ENCODE data around the gene DOK3.

DOK3 gene

GRCh38 chr5:177526791-177527190 is 17.2 kb upstream of the DOK3 start:
- intact Hi-C loops (cut with DNase I; ENCODE audit: low total_unique reads): no loop called here
- Histone ChIP-seq H3K27ac (no peak overlapping the region), H3K4me3 (no peak overlapping the region), H3K4me1 (no peaks in the 10 kb centered on the region), H3K27me3 (no peaks in the 10 kb centered on the region), H3K9me3 (no peaks in the 10 kb centered on the region), H3K36me3 (peaks cover 60 to 100% (median 86%) of the 10 kb centered on the region in 3 donors)
- no peak for TF ChIP-seq CTCF (IDR thresholded peaks at IDR 0.05)
- no peak for DNase-seq

GRCh38 chr5:177526191-177526590 is 16.6 kb upstream of the DOK3 start:
- intact Hi-C loops (cut with DNase I; ENCODE audit: low total_unique reads): no loop called here
- Histone ChIP-seq H3K9me3 (no peaks in the 10 kb centered on the region), H3K36me3 (peaks cover 61 to 100% (median 86%) of the 10 kb centered on the region in 3 donors), H3K27ac (no peak overlapping the region), H3K4me3 (no peak overlapping the region), H3K4me1 (no peaks in the 10 kb centered on the region), H3K27me3 (no peaks in the 10 kb centered on the region)
- no peak for DNase-seq
- no peak for TF ChIP-seq CTCF (IDR thresholded peaks at IDR 0.05)

- no peak for TF ChIP-seq CTCF (IDR thresholded peaks at IDR 0.05)
Observed at GRCh38 chr5:177524941-177525655, 15.5 kb upstream of the DOK3 start.

GRCh38 chr5:177524539-177524900 is 14.9 kb upstream of the DOK3 start:
- TF ChIP-seq CTCF (IDR thresholded peaks at IDR 0.05): no peak
- intact Hi-C loops (cut with DNase I; ENCODE audit: low total_unique reads): no loop called here

More at GRCh38 chr5:177524941-177525655, 15.5 kb upstream of the DOK3 start:
- Histone ChIP-seq H3K4me1 (no peaks in the 10 kb centered on the region), H3K4me3 (no peak overlapping the region), H3K27me3 (no peaks in the 10 kb centered on the region), H3K36me3 (peaks cover 61 to 100% (median 87%) of the 10 kb centered on the region in 3 donors), H3K27ac (no peak overlapping the region), H3K9me3 (no peaks in the 10 kb centered on the region)
- intact Hi-C loops (cut with DNase I; ENCODE audit: low total_unique reads): no loop called here
- DNase-seq: no peak

GRCh38 chr5:177523711-177524538 is 14.3 kb upstream of the DOK3 start:
- Histone ChIP-seq H3K4me3 (no peak overlapping the region), H3K36me3 (peaks cover 65 to 98% (median 84%) of the 10 kb centered on the region in 3 donors), H3K27ac (no peak overlapping the region), H3K9me3 (no peaks in the 10 kb centered on the region), H3K4me1 (no peaks in the 10 kb centered on the region), H3K27me3 (no peaks in the 10 kb centered on the region)
- TF ChIP-seq CTCF (IDR thresholded peaks at IDR 0.05): no peak
- intact Hi-C loops (cut with DNase I; ENCODE audit: low total_unique reads): no loop called here
- DNase-seq: no peak

More at GRCh38 chr5:177524539-177524900, 14.9 kb upstream of the DOK3 start:
- Histone ChIP-seq H3K9me3 (no peaks in the 10 kb centered on the region), H3K4me3 (no peak overlapping the region), H3K4me1 (no peaks in the 10 kb centered on the region), H3K27ac (no peak overlapping the region), H3K27me3 (no peaks in the 10 kb centered on the region), H3K36me3 (peaks cover 65 to 100% (median 87%) of the 10 kb centered on the region in 3 donors)
- no peak for DNase-seq
